ENCODE measurements around the gene GGT6.

DNA sequence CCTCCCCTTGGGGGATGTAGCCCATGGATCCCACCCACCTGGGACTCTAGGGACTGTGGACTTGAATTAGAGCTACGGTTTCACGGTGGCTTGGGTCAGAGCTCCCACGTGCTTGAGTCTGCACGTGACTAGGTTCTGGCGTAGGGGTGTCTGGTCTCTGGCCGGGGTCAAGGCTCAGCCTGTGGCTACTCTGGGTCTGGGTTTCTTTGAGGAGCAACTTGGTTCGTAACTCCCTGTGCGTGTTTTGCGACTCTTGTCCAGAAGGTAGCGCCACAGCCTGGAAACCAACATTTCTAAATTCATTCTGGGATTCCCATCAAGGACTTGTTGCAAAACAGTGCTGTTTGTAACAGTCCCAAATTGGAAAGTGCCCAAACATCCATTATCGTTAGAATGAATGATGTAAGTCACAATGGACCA lies 470 bp upstream of the GGT6 start:
- TF ChIP-seq, protein P1, sequence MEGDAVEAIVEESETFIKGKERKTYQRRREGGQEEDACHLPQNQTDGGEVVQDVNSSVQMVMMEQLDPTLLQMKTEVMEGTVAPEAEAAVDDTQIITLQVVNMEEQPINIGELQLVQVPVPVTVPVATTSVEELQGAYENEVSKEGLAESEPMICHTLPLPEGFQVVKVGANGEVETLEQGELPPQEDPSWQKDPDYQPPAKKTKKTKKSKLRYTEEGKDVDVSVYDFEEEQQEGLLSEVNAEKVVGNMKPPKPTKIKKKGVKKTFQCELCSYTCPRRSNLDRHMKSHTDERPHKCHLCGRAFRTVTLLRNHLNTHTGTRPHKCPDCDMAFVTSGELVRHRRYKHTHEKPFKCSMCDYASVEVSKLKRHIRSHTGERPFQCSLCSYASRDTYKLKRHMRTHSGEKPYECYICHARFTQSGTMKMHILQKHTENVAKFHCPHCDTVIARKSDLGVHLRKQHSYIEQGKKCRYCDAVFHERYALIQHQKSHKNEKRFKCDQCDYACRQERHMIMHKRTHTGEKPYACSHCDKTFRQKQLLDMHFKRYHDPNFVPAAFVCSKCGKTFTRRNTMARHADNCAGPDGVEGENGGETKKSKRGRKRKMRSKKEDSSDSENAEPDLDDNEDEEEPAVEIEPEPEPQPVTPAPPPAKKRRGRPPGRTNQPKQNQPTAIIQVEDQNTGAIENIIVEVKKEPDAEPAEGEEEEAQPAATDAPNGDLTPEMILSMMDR (IDR thresholded peaks at IDR 0.05), result no peak
- no peak for TF ChIP-seq EP300 (IDR thresholded peaks at IDR 0.05)

Measured in tibial nerve (tissue), 4 donors.